CD4-positive, alpha-beta T cell treated with Interleukin-1 beta for 1 hour (primary cell): ENCODE data around the gene HMCN1.
"Not testable (repeated sequence)": the region's sequence is repeated elsewhere in the genome, so short reads cannot be mapped to it uniquely, and the experiment has no call there.

Experiments
- DNase-seq, 2 donors: peaks; one replicate each; pipeline ENCODE4 v3.0.0-alpha.2; 2020 to 2022

The HMCN1 gene

DNA sequence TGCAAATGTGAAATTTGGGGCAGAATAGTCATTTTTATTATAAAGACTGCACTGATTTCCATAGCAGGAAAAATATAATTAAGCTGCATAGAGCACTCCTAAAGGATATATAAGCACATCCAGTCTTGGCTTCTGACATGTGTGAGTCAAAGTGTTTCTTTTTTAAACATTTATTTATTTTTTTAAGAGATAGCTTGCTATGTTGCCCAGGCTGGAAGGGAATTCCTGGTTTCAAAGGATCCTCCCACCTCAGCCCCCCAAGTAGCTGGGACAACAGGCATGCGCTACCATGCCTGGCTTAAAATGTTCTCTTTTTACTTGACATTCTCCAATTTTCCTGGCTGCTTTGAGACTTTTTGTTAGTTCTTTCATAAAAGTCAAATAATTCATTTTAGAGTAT lies 126.1 kb downstream of the HMCN1 start:
- no peak for DNase-seq

DNA sequence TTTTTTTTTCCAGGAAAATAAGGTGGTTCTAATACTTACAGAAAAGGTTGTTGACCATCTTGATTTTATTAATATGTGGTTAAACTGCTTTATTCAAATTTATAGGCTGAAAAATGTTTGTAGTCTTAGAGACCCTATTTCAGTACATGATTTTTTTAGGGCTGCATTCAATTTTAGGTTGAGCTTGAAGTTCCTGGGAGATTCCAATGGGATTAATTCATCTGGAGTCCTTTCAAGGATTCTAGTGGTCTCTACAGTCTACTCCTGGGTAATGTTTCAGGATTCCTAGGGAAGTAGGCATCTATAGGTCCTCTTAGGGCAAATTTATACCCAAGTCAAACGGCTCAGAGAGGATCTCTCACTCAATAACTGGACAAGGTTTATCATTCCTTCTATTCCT lies 126.7 kb downstream of the HMCN1 start:
- DNase-seq = no peak

DNA sequence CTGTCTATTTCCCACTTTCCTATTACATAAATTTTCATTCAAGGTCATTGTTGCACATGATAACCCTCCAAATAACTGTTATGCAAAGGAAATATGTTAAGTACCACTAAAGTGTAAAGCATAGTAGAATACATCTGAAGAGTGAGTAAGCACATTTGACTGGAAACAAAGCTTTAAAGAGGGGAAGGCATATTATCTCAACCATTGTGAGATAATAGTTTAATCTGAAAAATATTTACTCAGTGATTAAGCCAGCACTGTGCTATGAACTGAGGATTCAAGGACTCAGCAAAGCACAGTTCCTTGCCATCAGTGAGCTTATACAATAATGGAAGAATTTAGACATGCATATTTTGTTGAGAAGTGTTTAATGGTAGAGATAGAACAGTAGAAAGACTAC lies 127.4 kb downstream of the HMCN1 start:
- no peak for DNase-seq

DNA sequence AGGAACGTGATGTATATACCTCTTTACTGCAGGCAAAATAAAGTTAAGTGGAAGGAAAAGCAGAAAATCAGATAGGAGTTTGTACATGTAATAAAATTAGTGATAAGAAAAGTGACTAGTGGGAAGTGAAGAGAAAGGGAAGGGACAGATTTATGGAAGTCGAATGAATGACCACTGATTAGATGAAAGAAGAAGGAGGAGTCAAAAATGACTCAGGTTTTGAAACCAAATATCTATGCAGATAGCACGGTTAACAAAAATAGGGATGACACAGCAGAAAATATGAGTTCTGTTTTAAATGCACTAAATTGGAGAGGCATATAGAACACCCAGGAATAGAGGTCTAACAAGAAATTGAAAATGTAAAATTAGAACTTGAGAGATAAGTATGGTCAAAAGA lies 128.0 kb downstream of the HMCN1 start:
- DNase-seq = no peak

DNA sequence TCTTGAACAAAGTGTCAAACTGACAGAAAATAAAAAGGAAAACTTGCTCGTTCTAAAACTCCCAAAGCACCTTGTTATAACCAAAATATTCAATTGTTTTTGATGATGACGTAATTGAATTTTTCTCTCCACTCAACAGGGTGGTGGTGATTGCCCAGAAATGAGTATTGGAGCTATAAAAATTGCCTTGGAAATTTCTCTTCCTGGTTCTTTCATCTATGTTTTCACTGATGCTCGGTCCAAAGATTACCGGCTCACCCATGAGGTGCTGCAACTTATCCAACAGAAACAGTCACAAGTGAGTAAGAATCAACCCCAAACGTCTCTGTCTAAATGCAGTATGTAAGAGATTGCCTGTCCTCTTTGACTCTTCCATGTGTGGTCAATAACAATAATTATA lies 130.1 kb downstream of the HMCN1 start:
- DNase-seq = no peak

DNA sequence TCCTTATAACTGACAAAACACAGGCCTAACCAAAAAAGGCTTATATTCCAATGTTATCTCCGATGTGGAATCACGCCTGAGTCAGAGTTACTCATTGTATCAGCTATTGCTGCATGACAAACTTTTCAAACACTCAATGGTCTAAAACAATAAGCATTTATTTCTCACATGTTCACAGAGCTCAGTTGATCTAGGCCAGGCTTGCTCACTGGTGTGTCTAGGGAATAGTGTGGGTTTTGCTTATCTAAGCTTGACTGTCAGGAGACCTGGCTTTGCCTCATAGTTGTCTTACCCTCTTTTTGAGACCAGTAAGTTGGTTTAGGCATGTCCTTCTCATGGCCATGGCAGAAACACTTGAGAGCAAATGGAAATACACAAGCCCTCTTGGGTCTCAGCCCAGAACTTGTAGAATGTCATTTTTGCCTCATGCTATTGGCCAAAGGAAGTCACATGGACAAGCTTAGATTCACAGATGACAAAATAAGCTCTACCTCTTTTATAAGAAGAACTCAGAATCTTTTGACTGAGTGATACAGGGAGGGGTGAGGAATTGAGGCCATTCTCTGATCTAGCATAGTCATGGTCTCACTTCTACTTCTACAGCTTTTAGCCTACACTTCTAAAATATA lies 130.8 kb downstream of the HMCN1 start:
- no peak for DNase-seq

DNA sequence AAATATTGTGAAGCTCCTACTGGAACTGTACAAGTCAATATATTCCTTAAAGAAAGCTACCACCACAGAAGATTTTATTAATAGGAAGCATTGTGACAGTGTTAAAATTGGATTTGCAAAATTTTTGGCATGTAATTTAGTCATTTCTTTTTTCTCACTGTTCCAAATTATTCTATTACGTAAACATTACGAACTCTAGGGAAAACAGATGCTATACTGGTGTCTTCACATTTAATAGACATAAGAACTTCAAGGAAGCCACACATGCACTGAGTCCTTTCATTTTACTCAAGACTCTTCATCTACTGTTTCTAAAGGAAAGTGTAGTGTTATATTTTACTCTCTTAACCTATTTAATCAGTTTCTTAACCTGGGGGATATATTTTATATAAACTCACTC lies 135.4 kb downstream of the HMCN1 start:
- DNase-seq = no peak

DNA sequence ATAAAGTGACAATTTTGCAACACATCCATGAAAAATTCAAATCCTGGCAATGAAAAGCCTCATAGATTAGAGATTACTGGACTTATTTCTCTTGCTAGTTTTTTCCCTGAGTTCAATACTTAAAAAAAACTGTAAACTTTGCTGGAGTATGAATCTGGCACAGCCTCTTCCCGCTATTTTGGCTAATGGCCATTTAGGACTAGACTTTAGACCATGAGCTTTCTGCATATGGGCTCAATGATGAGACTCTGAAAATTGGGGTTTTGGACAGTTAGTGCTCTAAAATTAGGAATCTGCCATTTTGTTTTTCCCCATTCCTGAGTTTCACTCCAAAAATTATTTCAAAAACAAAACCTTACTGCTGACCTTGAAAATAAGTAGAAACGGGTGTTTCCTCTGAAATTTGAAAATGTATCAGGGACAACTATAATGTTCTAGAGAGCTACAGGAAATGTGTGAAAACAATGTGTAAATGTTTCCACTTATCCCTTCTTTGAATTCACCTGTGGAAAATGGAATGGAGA lies 137.5 kb downstream of the HMCN1 start:
- DNase-seq = no peak

DNA sequence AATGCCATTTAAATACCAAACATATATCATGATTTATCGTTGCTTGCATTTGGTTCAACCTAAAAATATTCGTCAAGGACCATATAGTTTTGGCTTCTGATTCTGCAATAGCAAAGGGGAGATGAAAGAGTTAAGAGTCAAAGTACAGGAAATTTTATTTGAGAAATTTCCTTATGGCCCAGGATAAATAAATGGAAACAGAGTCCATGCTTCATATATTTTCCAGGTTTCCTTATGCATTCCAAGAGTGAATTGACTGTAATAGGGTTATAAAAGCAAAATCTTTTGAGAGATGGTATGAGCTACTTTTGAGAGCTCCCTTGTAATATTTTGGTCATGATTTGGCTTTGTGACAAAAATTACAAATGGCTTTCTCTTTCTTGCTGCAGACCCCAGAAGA lies 140.1 kb downstream of the HMCN1 start:
- no peak for DNase-seq

DNA sequence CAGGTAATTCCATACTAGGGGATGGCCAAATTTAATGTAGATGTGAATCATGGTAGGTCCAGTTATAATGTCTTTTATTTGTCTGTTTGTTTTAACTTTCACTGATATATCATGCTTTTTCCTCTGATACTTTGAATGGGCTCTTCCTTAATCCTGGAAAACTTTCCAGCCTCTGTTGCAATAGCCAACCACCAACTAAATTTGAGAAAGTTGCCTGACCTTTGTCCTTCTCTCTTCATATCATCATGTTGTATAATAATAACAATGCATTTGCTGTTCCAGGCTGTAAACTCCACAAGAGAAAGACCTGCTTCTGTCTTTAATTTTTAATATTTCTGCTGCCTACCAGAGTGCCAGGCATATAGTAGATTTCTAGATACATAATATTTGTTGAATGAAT lies 146.1 kb downstream of the HMCN1 start:
- DNase-seq = no peak

DNA sequence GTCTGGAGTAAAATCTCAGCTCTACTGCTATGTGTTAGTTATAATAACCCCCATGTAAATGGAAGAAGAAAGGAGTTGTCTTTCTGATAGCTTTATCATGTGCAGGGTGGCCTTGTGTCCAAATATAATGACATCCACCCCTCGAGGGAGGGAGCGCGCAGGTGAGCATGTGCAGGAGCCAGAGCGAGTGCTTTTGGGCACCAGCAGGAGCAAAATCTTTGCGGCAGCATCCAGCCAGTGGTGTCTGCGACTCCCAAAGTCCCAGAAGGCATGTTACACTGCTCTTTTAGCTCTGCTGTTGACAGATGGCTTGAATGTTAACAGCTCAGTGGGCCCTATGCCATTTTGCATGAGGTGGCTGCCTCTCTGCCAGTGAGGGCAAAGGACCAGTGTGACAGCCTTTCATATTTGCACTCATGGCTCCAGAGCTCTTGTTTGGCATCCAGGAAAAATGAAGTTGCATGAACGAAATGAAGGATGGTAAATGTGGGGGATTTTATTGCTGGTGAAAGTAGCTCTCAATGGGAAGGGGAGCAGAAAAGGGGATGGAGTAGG lies 146.7 kb downstream of the HMCN1 start:
- DNase-seq = no peak

DNA sequence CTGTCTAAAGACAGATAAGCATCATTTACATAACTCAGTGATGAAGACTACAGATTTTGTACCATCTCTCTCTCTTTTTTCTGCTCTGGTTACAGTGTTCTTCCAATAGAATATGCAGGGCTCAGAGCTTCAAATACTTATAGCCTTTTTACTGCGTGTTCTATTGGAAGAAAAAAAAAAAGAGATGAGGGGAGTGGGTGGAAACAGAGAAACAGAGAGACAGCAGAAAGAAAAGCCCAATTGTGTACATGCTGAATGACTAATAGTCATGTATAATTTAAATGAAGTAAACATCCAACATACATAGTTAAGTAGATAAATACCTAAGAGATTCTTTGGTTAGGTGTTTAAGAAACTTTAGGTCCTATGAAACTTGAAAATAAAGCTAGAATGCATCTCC lies 151.9 kb downstream of the HMCN1 start:
- DNase-seq = no peak

DNA sequence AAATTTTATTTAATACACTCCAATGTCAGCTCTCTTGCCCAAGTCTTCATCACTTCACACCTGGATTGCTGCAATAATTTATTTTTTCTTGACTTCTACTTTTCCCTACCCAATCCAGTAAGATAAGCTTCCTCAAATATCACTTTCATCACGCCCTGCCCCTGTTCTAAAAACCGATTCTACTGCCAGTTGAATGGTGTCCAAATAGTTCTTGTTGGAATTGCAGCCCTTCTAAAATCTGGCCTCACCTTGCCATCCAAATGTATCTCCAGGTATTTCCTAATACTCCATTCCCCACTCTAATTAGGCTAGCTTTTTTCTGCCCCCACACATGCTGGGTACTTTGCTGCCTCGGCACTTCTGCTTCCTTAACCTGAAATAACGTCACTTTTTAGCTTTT lies 152.5 kb downstream of the HMCN1 start:
- DNase-seq = no peak

DNA sequence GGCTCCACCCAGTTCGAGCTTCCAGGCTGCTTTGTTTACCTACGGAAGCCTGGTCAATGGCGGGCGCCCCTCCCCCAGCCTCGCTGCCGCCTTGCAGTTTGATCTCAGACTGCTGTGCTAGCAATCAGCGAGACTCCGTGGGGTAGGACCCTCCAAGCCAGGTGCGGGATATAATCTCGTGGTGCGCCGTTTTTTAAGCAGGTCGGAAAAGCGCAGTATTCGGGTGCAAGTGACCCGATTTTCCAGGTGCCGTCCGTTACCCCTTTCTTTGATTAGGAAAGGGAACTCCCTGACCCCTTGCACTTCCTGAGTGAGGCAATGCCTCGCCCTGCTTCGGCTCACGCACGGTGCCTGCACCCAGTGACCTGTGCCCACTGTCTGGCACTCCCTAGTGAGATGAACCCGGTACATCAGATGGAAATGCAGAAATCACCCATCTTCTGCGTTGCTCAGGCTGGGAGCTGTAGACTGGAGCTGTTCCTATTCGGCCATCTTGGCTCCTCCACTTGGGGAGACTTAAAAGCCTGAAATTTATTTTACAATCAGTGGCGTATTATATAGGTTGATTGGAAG lies 158.7 kb downstream of the HMCN1 start:
- DNase-seq = not testable (repeated sequence)

DNA sequence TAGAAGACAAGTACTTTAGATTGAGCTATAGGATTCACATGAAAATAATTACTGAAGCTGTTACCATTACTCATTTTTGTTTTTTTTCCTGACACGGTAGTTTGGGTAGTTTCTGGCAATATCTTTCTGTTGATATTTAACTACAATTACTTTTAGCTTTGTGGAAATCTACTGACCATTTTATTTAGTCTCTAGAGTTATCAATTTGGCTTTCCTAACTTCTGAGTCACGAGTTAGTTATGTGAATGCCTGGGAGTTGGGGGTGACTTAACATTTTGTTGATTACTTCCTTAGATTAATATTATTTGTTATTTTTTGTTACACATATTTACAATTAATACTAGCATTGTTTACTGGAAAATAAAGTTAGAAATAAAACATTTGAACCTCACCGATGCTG lies 160.6 kb downstream of the HMCN1 start:
- no peak for DNase-seq

DNA sequence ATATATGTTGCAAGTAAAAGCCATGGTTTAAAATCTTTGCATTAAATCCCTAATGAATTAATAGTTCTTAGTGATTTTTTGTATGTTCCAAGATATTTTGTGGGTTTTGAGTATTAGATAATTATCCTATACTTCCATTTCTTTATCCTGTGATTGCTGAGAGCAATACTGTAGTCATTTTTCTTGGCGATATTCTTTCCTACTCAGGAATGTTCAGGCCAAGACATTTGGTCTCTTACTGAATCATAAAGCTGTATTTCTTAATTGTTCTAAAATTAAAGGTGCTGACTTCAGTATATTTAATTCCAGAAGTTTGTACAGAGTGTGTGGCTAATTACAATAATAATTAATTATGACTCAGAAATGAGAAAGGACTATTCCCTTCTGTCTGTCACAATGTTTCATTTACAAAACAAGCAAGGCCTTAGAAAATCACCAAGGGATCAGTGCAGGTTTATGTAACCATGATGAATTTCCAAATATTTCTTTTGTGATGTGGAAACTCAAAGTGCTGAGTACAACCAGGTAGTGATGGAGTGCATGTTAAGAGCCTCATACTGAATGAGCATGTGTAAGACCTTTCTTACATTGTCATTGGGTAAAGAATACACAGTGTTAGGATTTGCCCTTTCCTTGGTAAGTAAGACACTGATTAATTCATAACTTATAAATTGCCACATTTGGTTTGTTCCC lies 161.2 kb downstream of the HMCN1 start:
- no peak for DNase-seq

DNA sequence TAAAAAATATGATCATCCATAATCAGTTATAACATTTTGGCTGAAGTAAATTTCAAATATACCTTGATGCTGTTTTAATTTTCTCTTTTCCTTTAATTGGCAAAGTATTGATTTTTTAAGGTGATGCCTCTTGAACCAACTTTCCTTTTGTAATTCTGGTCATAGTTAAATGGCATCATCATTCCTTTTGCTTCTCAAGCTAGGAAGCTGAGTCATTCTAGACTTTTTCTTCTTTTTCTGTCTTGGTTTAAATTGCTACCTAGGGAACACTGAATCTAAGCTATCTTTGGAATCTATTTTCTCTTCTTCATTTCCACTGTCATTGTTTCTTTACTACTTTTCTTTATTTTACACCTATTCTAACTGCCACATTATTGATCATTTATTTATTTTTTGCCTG lies 162.7 kb downstream of the HMCN1 start:
- no peak for DNase-seq

DNA sequence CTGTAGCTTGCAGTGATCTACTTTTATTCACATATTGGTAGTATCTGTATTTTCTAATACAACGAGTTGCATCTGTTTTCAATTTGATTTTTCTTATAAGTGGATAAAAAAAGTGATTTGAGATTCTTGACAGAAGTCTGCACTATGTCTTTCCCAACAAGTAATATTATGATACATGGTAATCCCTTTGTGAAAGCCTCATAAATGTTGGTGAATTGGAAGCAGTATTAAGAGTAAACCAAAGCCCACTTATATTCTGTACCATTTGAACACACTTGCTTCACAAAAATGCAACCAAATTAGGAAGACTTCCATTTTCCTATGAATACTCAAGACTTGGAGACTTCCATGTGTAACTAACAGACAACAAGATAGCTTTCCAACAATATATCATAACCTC lies 172.0 kb downstream of the HMCN1 start:
- no peak for DNase-seq

DNA sequence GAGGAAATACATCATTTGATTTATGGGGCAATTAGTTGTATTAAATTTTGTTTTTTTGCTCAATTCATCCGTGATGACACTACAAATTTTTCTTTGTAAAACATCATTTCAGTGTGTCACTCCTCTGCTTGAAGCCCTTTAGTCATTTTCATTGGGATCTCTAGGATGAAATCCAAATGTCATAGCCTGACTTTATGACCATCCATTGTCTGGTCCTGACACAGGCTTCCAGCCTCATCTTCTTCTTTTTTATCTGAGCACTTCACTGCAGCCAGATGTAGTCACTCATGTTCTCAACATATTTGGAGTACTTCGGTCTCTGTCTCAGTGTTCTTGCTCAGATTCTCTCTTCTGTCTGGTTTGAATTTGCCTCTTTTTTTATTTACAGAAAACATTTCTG lies 173.1 kb downstream of the HMCN1 start:
- no peak for DNase-seq

DNA sequence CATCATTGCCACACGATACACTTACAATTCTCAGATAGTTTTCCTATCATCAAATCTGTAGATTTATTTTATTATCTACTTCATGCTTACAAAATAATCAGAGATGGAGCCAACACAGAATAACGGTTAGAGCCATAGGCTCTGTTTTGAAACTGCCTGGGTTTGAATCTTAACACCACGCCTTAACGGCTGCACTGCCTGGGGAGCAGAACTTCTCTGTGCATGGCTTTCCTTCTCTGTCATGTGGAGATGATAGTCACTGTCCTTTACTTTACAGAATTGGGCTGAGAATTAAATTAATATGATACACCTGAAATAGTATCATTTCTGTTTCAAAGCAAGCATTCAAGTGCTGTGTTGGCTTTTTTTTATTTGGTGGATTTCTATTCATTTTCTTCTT lies 177.8 kb downstream of the HMCN1 start:
- no peak for DNase-seq

DNA sequence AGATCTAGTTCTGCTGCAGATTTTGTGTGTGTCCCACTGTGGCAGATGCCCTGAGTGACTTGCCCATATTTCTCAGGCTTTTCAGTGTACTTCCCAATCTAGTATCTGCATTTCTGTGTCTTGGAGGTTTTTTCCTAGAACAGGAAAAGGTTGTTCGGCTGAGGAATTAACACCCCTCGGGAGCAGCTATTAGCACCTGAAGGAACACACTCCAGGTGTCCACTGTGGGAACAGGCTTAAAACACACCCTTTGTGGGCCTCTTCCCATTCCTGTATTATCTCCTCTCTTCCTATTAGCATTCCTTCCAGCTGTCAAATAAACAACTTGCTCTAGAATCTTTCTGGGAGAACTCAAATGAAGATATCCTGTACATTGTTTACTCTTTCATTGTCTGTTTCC lies 178.3 kb downstream of the HMCN1 start:
- no peak for DNase-seq

DNA sequence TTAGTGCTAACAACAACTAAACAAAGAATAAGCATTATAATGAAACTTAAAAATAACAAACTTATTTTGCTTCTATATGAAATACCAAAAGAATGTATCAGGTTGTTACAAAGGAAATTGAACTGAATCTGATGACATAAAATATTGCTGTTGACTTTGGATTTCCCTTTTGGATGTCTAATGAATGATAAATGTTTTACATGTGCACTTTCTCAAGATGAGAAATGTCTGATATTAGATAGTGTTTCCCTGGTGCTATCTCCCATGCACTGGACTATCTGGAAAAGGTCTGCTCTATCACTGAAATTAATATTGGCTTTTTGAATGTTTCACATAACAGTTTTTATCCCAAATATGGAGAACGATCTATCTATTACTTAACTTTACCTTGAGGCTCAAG lies 179.9 kb downstream of the HMCN1 start:
- DNase-seq = no peak

DNA sequence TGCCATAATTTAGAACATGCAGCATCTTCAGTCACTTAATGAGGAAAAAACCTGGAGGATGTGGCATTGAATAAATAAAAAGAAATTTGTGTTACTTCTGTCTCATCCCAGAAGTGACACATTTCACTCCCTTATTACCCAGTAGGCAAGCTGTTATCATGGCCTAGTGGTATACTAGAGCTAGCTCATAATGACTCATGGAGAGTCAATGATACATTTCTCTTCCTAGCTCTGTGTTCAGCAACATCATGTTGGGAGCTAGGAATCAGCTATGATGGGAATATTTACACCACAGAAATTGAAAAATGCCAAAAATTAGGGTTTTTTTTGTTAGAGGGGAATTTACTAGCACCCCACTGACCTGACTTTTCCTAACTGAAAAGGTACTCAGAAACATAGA lies 182.7 kb downstream of the HMCN1 start:
- DNase-seq = no peak

DNA sequence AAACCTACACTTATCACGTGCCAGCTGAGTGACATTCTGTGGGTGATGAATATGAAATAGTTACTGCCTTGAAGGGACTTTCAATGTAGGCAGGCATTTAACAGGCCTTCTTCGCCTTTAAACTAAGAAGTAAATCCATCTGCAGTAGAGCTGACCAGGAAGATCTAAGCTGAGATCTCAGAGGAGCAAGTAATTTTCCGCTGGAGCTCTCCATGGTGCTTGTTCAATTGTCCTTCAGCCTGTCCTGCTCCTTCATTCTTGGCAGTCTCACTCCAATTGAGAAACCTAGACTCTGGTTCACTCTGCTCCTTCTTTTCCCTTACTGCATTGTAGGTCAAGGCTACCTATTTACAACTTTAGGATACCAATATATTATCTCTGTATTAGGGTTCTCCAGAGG lies 183.5 kb downstream of the HMCN1 start:
- no peak for DNase-seq
